ENCODE measurements around the gene IL10RB. TPM values are rescaled to one million over a fixed set of nuclear protein-coding genes. Genes with fewer than 3 reads are reported as not detected.
A peak's percentile ranks its signal among the peaks of the same experiment; 100 is the strongest.

Gene IL10RB
- total and polyA plus RNA-seq, 2 of the 13 experiments (the other 11 are each of a cell fraction or from before 2014, with no cell fraction given) = 17.4 to 18.2 TPM

- TF ChIP-seq ZNF407 (CRISPR knock-in tag; IDR thresholded peaks at IDR 0.05; ENCODE audit: not compliant biosample characterization) (peak; percentile 71), ZXDC (CRISPR knock-in tag; IDR thresholded peaks at IDR 0.05) (no peak), NBN (conservative IDR thresholded peaks at IDR 0.05) (no peak), ZBTB26 (CRISPR knock-in tag; IDR thresholded peaks at IDR 0.05; ENCODE audit: borderline replicate concordance) (peak; percentile 22; the same call in 1 of the 2 replicates), ZNF3 (CRISPR knock-in tag; IDR thresholded peaks at IDR 0.05) (no peak), SIN3A (IDR thresholded peaks at IDR 0.05; ENCODE audit: borderline replicate concordance, low read depth, low read length) (no peak; the same call in 1 of the 2 replicates), ZNF235 (CRISPR knock-in tag; IDR thresholded peaks at IDR 0.05; ENCODE audit: borderline replicate concordance) (peak; percentile 83; the same call in 1 of the 2 replicates), ZEB1 (IDR thresholded peaks at IDR 0.05; ENCODE audit: insufficient replicate concordance, low read depth) (no peak), THAP7 (CRISPR knock-in tag; IDR thresholded peaks at IDR 0.05) (peak; percentile 74; the same call in 1 of the 2 replicates), ONECUT2 (CRISPR knock-in tag; IDR thresholded peaks at IDR 0.05) (no peak), PPARG (CRISPR knock-in tag; conservative IDR thresholded peaks at IDR 0.05) (no peak), RFX3 (CRISPR knock-in tag; IDR thresholded peaks at IDR 0.05) (no peak), ZNF317 (CRISPR knock-in tag; IDR thresholded peaks at IDR 0.05) (peak; percentile 70), E2F5 (CRISPR knock-in tag; conservative IDR thresholded peaks at IDR 0.05) (no peak)
Measured at GRCh38 chr21:33324291-33325221, 58.4 kb downstream of the IL10RB start, which contains the start of gene IFNAR1 (continued).
